ENCODE data around the gene TTLL7.

Gene TTLL7

GRCh38 chr1:83978056-83978455 lies 20.9 kb downstream of the TTLL7 start:
- H3K4me3 ChIP-seq (replicated peaks; ENCODE audit: low read depth, low read length): no peak overlapping the region
- no peak for DNase-seq (ENCODE audit: extremely low read depth, insufficient read length)
- TF ChIP-seq CTCF (IDR thresholded peaks at IDR 0.05; ENCODE audit: insufficient read depth, low read length, poor library complexity, severe bottlenecking): no peak
- no peaks in the 10 kb centered on the region for H3K27me3 ChIP-seq (replicated peaks; ENCODE audit: control insufficient read depth, insufficient read depth, low read length)
- H3K36me3 ChIP-seq (ENCODE audit: control insufficient read depth, insufficient read depth, low read length): no peaks in the 10 kb centered on the region

DNA sequence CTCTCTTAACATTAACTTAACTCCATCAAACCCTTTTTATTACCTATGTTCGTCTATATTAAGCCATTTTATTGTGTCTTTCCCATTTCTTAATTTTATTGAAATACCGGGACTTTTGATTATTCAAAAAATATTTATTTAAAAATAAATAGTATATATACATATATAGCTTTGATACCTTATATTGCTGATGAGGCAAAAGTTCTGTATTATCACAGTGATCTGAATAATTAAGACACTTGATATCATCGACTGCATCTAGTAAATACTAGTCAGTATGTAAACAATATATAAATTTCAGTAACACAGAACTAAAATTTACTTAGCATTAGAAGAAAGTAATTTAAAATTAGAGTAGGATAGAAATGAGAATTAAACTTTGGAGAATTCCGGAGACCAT lies 22.0 kb downstream of the TTLL7 start:
- Histone ChIP-seq H3K4me3 (replicated peaks; ENCODE audit: low read depth, low read length) (no peak overlapping the region), H3K36me3 (ENCODE audit: control insufficient read depth, insufficient read depth, low read length) (no peaks in the 10 kb centered on the region), H3K27me3 (replicated peaks; ENCODE audit: control insufficient read depth, insufficient read depth, low read length) (no peaks in the 10 kb centered on the region)
- DNase-seq (ENCODE audit: extremely low read depth, insufficient read length): no peak
- TF ChIP-seq CTCF (IDR thresholded peaks at IDR 0.05; ENCODE audit: insufficient read depth, low read length, poor library complexity, severe bottlenecking): no peak

DNA sequence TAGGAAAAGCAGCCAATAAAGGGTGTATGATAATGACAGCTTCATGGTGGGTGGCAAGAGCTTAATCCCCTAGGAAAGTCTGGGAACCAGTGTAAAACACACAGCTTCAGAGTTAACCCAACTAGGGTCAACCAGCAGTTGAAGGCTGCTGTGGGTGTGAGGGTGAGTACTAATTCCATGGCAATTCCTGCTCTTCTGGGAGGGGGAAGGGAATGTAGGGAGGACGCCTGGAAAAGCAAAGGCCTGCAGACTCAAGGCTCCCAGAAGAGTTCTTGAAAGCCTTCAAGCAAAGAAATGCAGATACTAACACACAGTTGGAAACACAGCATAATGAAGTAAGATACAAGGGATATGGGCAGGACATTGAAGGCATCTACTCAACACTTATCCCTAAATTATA lies 28.1 kb downstream of the TTLL7 start:
- Histone ChIP-seq H3K36me3 (ENCODE audit: control insufficient read depth, insufficient read depth, low read length) (no peaks in the 10 kb centered on the region), H3K27me3 (replicated peaks; ENCODE audit: control insufficient read depth, insufficient read depth, low read length) (no peaks in the 10 kb centered on the region), H3K4me3 (replicated peaks; ENCODE audit: low read depth, low read length) (no peak overlapping the region)
- DNase-seq (ENCODE audit: extremely low read depth, insufficient read length): no peak
- TF ChIP-seq CTCF (IDR thresholded peaks at IDR 0.05; ENCODE audit: insufficient read depth, low read length, poor library complexity, severe bottlenecking): no peak

DNA sequence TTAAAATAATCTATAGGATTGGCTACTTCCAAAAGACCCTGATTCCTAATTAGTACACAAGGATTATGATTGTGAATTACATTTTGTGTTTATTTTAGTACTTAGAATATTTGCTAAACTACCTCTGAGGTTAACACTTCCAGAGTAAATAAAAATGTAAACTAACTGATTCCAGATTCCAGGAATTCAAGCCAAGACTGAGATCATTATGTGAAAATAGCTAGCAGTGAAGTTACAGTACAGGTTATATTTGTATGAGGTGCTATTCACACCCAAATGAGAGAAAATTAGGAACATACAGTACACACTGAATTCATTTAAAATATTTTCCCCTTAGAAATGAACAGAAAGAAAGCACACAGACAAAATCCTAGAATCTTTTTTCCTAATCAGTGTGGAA lies 28.8 kb downstream of the TTLL7 start:
- TF ChIP-seq CTCF (IDR thresholded peaks at IDR 0.05; ENCODE audit: insufficient read depth, low read length, poor library complexity, severe bottlenecking): no peak
- Histone ChIP-seq H3K36me3 (ENCODE audit: control insufficient read depth, insufficient read depth, low read length) (no peaks in the 10 kb centered on the region), H3K4me3 (replicated peaks; ENCODE audit: low read depth, low read length) (no peak overlapping the region), H3K27me3 (replicated peaks; ENCODE audit: control insufficient read depth, insufficient read depth, low read length) (no peaks in the 10 kb centered on the region)
- no peak for DNase-seq (ENCODE audit: extremely low read depth, insufficient read length)

GRCh38 chr1:83967336-83967735 lies 31.6 kb downstream of the TTLL7 start:
- DNase-seq (ENCODE audit: extremely low read depth, insufficient read length): no peak
- H3K4me3 ChIP-seq (replicated peaks; ENCODE audit: low read depth, low read length): no peak overlapping the region
- H3K27me3 ChIP-seq (replicated peaks; ENCODE audit: control insufficient read depth, insufficient read depth, low read length): no peaks in the 10 kb centered on the region
- no peaks in the 10 kb centered on the region for H3K36me3 ChIP-seq (ENCODE audit: control insufficient read depth, insufficient read depth, low read length)
- no peak for TF ChIP-seq CTCF (IDR thresholded peaks at IDR 0.05; ENCODE audit: insufficient read depth, low read length, poor library complexity, severe bottlenecking)

- no peak for TF ChIP-seq CTCF (IDR thresholded peaks at IDR 0.05; ENCODE audit: insufficient read depth, low read length, poor library complexity, severe bottlenecking)
- no peak overlapping the region for H3K4me3 ChIP-seq (replicated peaks; ENCODE audit: low read depth, low read length)
- H3K27me3 ChIP-seq (replicated peaks; ENCODE audit: control insufficient read depth, insufficient read depth, low read length): no peaks in the 10 kb centered on the region
- DNase-seq (ENCODE audit: extremely low read depth, insufficient read length): no peak
- no peaks in the 10 kb centered on the region for H3K36me3 ChIP-seq (ENCODE audit: control insufficient read depth, insufficient read depth, low read length)
Measured at GRCh38 chr1:83964153-83964552, 34.8 kb downstream of the TTLL7 start.
